Natural killer cell (primary cell): ENCODE measurements around the gene MEGF6. TPM values are rescaled to one million over a fixed set of nuclear protein-coding genes. Genes with fewer than 3 reads are reported as not detected.

ENCODE experiments used
- ATAC-seq, 3 donors: fragments of 150-1000 bp in 2 of 3; fragments of 200-7000 bp in 1 of 3; cut with Tn5 transposase; 1 replicate in 1 of 3; 2 replicates in 2 of 3; pipeline ENCODE4 v1.10.0; 2021; ENCODE audit warnings: mild to moderate bottlenecking in 2 of 3, moderate library complexity in 2 of 3
- DNase-seq, 2 donors: peaks; one replicate each; pipeline versions ENCODE4 v3.0.0 to v3.0.0-alpha.2; 2013 to 2021; ENCODE audit warnings: mixed read lengths in 1 of 2
- H3K27ac ChIP-seq: one replicate; pipeline ENCODE4 v1.5.1; 2013; ENCODE audit warnings: mild to moderate bottlenecking, low read length
- H3K27me3 ChIP-seq: one replicate; pipeline ENCODE4 v1.6.1; 2013; ENCODE audit warnings: low read length; ENCODE audit not compliant: control insufficient read depth, insufficient read depth
- H3K36me3 ChIP-seq: one replicate; pipeline ENCODE4 v1.6.1; 2013; ENCODE audit warnings: low read length; ENCODE audit not compliant: control insufficient read depth, insufficient read depth
- H3K4me1 ChIP-seq: one replicate; pipeline ENCODE4 v1.6.1; 2013; ENCODE audit warnings: low read length; ENCODE audit not compliant: control insufficient read depth, insufficient read depth
- H3K4me3 ChIP-seq: one replicate; pipeline ENCODE4 v1.5.1; 2013; ENCODE audit warnings: low read length
- H3K9me3 ChIP-seq: one replicate; pipeline ENCODE4 v1.6.1; 2013; ENCODE audit warnings: low read length; ENCODE audit not compliant: control insufficient read depth, insufficient read depth
- H3K27ac Mint-ChIP-seq, 2 donors: one replicate each; pipeline ENCODE4 v1.8.0; 2022; ENCODE audit warnings: mild to moderate bottlenecking in 2 of 2, mixed read lengths in 2 of 2, moderate library complexity in 1 of 2
- H3K27me3 Mint-ChIP-seq, 2 donors: one replicate each; pipeline ENCODE4 v1.8.0; 2022; ENCODE audit warnings: low read depth in 2 of 2, mixed read lengths in 2 of 2
- H3K36me3 Mint-ChIP-seq: one replicate; pipeline ENCODE4 v1.8.0; 2022; ENCODE audit warnings: mixed read lengths
- H3K4me1 Mint-ChIP-seq, 2 donors: one replicate each; pipeline ENCODE4 v1.8.0; 2022; ENCODE audit warnings: mixed read lengths in 2 of 2
- H3K4me3 Mint-ChIP-seq: one replicate; pipeline ENCODE4 v1.8.0; 2022; ENCODE audit warnings: mild to moderate bottlenecking, moderate library complexity, mixed read lengths
- H3K9me3 Mint-ChIP-seq, 2 donors: one replicate each; pipeline ENCODE4 v1.8.0; 2022; ENCODE audit warnings: mixed read lengths in 2 of 2
- CTCF ChIP-seq: fragments of 200-600 bp; IDR thresholded peaks from one replicate; pipeline ENCODE4 v1.8.0; 2022; ENCODE audit warnings: antibody characterized with exemption
- WGBS: methylation state at CpG from one replicate; pipeline ENCODE4 v1.1.7; 2013; ENCODE audit warnings: missing lambda C conversion rate; ENCODE audit not compliant: insufficient coverage; 5-methylcytosine and 5-hydroxymethylcytosine counted together
- intact Hi-C: fragments of 100-400 bp; cut with micrococcal nuclease; formaldehyde crosslinking; loops from one replicate; pipeline ENCODE4 v1.14.2; 2022
- total RNA-seq, 4 donors: library from RNA; stranded (reverse); fragments of 120-200 nt in 1 of 4; gene quantifications; one replicate each; pipeline versions ENCODE4 v1.2.3 to v1.2.4, GENCODE V29; 2013 to 2022

Gene MEGF6
- total RNA-seq, 3 donors from 2014 or later (not counting 1 experiment from before 2014, with no cell fraction given) = 3.1 to 15.6 (median 5.1) TPM

- no peaks in the 10 kb centered on the region for H3K4me1 ChIP-seq
- no peak for TF ChIP-seq CTCF
- H3K9me3 ChIP-seq = no peaks in the 10 kb centered on the region
- WGBS = 78% methylated on average over 27 of the region's 27 CpGs
- no peaks in the 10 kb centered on the region for H3K36me3 Mint-ChIP-seq
- no peaks in the 10 kb centered on the region for H3K36me3 ChIP-seq
- no peak overlapping the region for H3K4me3 ChIP-seq
- ATAC-seq (no peak), DNase-seq (no peak)
- no peaks in the 10 kb centered on the region for H3K9me3 Mint-ChIP-seq
- H3K27ac ChIP-seq = no peak overlapping the region
- H3K27me3 Mint-ChIP-seq = no peaks in the 10 kb centered on the region
- H3K27ac Mint-ChIP-seq = no peak overlapping the region
- intact Hi-C loops = no loop called here
- no peak overlapping the region for H3K4me3 Mint-ChIP-seq
- H3K4me1 Mint-ChIP-seq = no peaks in the 10 kb centered on the region
- H3K27me3 ChIP-seq = no peaks in the 10 kb centered on the region
Measured at GRCh38 chr1:3516911-3517675, 94.2 kb downstream of the MEGF6 start.

- Histone ChIP-seq H3K4me1 (no peaks in the 10 kb centered on the region), H3K36me3 (no peaks in the 10 kb centered on the region), H3K27ac (no peak overlapping the region), H3K27me3 (no peaks in the 10 kb centered on the region), H3K9me3 (no peaks in the 10 kb centered on the region), H3K4me3 (no peak overlapping the region)
- intact Hi-C loops = no loop called here
- no peaks in the 10 kb centered on the region for H3K4me1 Mint-ChIP-seq
- H3K4me3 Mint-ChIP-seq = no peak overlapping the region
- no peak for TF ChIP-seq CTCF
- 48% methylated on average over 15 of the region's 15 CpGs for WGBS
- DNase-seq (no peak), ATAC-seq (no peak)
- no peaks in the 10 kb centered on the region for H3K9me3 Mint-ChIP-seq
- no peak overlapping the region for H3K27ac Mint-ChIP-seq
- H3K36me3 Mint-ChIP-seq = no peaks in the 10 kb centered on the region
- no peaks in the 10 kb centered on the region for H3K27me3 Mint-ChIP-seq
Measured at GRCh38 chr1:3516481-3516869, 94.8 kb downstream of the MEGF6 start.

GRCh38 chr1:3515774-3516480 lies 95.4 kb downstream of the MEGF6 start:
- H3K4me3 Mint-ChIP-seq = no peak overlapping the region
- no peaks in the 10 kb centered on the region for H3K9me3 Mint-ChIP-seq
- DNase-seq = no peak
- no peaks in the 10 kb centered on the region for H3K27me3 ChIP-seq
- no peaks in the 10 kb centered on the region for H3K36me3 ChIP-seq
- 37% methylated on average over 19 of the region's 19 CpGs for WGBS
- intact Hi-C loops = no loop called here
- no peaks in the 10 kb centered on the region for H3K9me3 ChIP-seq
- H3K4me1 Mint-ChIP-seq = no peaks in the 10 kb centered on the region
- no peak overlapping the region for H3K4me3 ChIP-seq
- no peak overlapping the region for H3K27ac ChIP-seq
- no peaks in the 10 kb centered on the region for H3K36me3 Mint-ChIP-seq
- no peaks in the 10 kb centered on the region for H3K4me1 ChIP-seq
- no peak for ATAC-seq
- no peak overlapping the region for H3K27ac Mint-ChIP-seq
- no peak for TF ChIP-seq CTCF
- no peaks in the 10 kb centered on the region for H3K27me3 Mint-ChIP-seq
